GM10847 (cell line): ENCODE results near the gene ARHGAP26.

Experiments
- POLR2A ChIP-seq: IDR thresholded peaks from 2 replicates; pipeline ENCODE4 v1.6.1; 2011; ENCODE audit not compliant: insufficient read length; ENCODE audit errors: extremely low read depth

The ARHGAP26 gene

GRCh38 chr5:142770650-142771609 lies 753 bp downstream of the ARHGAP26 start:
- TF ChIP-seq POLR2A, result no peak

- no peak for TF ChIP-seq POLR2A
These were observed 1.5 kb downstream of the ARHGAP26 start for GRCh38 chr5:142771666-142772065.

- no peak for TF ChIP-seq POLR2A
These were observed 2.5 kb downstream of the ARHGAP26 start for GRCh38 chr5:142772446-142773293.

GRCh38 chr5:142777099-142777498 lies 6.9 kb downstream of the ARHGAP26 start:
- TF ChIP-seq POLR2A, result no peak

- no peak for TF ChIP-seq POLR2A
These were observed 7.7 kb downstream of the ARHGAP26 start for GRCh38 chr5:142777850-142778249.

- TF ChIP-seq POLR2A, result no peak
These were observed 9.1 kb downstream of the ARHGAP26 start for GRCh38 chr5:142779163-142779840.

GRCh38 chr5:142780871-142781270 lies 10.7 kb downstream of the ARHGAP26 start:
- no peak for TF ChIP-seq POLR2A

GRCh38 chr5:142782976-142783530 lies 12.9 kb downstream of the ARHGAP26 start:
- TF ChIP-seq POLR2A, result no peak

GRCh38 chr5:142783601-142784341 lies 13.6 kb downstream of the ARHGAP26 start:
- TF ChIP-seq POLR2A, result no peak

- no peak for TF ChIP-seq POLR2A
These were observed 14.3 kb downstream of the ARHGAP26 start for GRCh38 chr5:142784401-142784955.

- no peak for TF ChIP-seq POLR2A
These were observed 15.0 kb downstream of the ARHGAP26 start for GRCh38 chr5:142785206-142785605.

GRCh38 chr5:142789206-142789605 lies 19.0 kb downstream of the ARHGAP26 start:
- TF ChIP-seq POLR2A, result no peak

- no peak for TF ChIP-seq POLR2A
These were observed 22.1 kb downstream of the ARHGAP26 start for GRCh38 chr5:142792012-142792864.
